Thymus (tissue), 14 donors: ENCODE measurements around the gene SAMD9. TPM values are rescaled to one million over a fixed set of nuclear protein-coding genes. Genes with fewer than 3 reads are reported as not detected.

Experiments used
- DNase-seq, 9 donors: peaks; one replicate each; pipeline ENCODE4 v3.0.0-alpha.2; 2013; ENCODE audit warnings: low spot score in 9 of 9, low read depth in 6 of 9, missing footprints in 1 of 9
- H3K27ac ChIP-seq, 2 donors: one replicate each; pipeline ENCODE4 v1.5.1; 2013; ENCODE audit warnings: control low read depth in 1 of 2, low read depth in 1 of 2, low read length in 1 of 2, mild to moderate bottlenecking in 1 of 2, moderate library complexity in 1 of 2
- H3K27me3 ChIP-seq, 2 donors: one replicate each; pipeline ENCODE4 v1.5.1; 2013; ENCODE audit warnings: low read length in 1 of 2; ENCODE audit not compliant: control insufficient read depth in 2 of 2, insufficient read depth in 1 of 2
- H3K36me3 ChIP-seq, 2 donors: one replicate each; pipeline ENCODE4 v1.5.1; 2013; ENCODE audit warnings: low read length in 1 of 2, mild to moderate bottlenecking in 1 of 2, moderate library complexity in 1 of 2; ENCODE audit not compliant: control insufficient read depth in 2 of 2, insufficient read depth in 2 of 2
- H3K4me1 ChIP-seq, 2 donors: one replicate each; pipeline ENCODE4 v1.5.1; 2013; ENCODE audit warnings: low read length in 2 of 2; ENCODE audit not compliant: control insufficient read depth in 2 of 2, insufficient read depth in 2 of 2
- H3K4me3 ChIP-seq, 2 donors: one replicate each; pipeline ENCODE4 v1.5.1; 2013; ENCODE audit warnings: low read length in 2 of 2, control low read depth in 1 of 2, mild to moderate bottlenecking in 1 of 2
- H3K9me3 ChIP-seq, 2 donors: one replicate each; pipeline ENCODE4 v1.5.1; 2013; ENCODE audit warnings: low read length in 1 of 2, mild to moderate bottlenecking in 1 of 2; ENCODE audit not compliant: control insufficient read depth in 2 of 2, insufficient read depth in 1 of 2
- WGBS: extraction: QIAGEN DNeasy Blood & Tissue Kit; methylation state at CpG from one replicate; pipeline ENCODE4 v1.1.7; 2013; 5-methylcytosine and 5-hydroxymethylcytosine counted together
- long read RNA-seq, 10 donors: transcript quantifications; one replicate each; lab custom pipeline, GENCODE V29; 2026
- polyA plus RNA-seq: library from polyadenylated mRNA; stranded (reverse); fragments of 200-250 nt; gene quantifications from one replicate; pipeline ENCODE4 v1.2.3, GENCODE V29; 2013
- total RNA-seq: library from RNA; stranded (reverse); fragments of 120-200 nt; gene quantifications from one replicate; pipeline ENCODE4 v1.2.4, GENCODE V29; 2013
- donor health status: healthy.

Gene SAMD9
- total RNA-seq (49.9 TPM), polyA plus RNA-seq (13.9 TPM)
- long read RNA-seq, donor 1, full-length matches to known transcripts, result 2 of 2 reads
- long read RNA-seq, donor 1, partial matches to known transcripts, result 0 of 2 reads
- long read RNA-seq, donor 1, other reads (novel, unspliced or antisense), result 0 of 2 reads
- long read RNA-seq, donor 2, result 0 reads
- long read RNA-seq, donor 3, full-length matches to known transcripts, result 14 of 14 reads
- long read RNA-seq, donor 3, partial matches to known transcripts, result 0 of 14 reads
- long read RNA-seq, donor 3, other reads (novel, unspliced or antisense), result 0 of 14 reads
- long read RNA-seq, donor 4, full-length matches to known transcripts, result 3 of 3 reads
- long read RNA-seq, donor 4, partial matches to known transcripts, result 0 of 3 reads
- long read RNA-seq, donor 4, other reads (novel, unspliced or antisense), result 0 of 3 reads
- long read RNA-seq, donor 5, full-length matches to known transcripts, result 19 of 19 reads
- long read RNA-seq, donor 5, partial matches to known transcripts, result 0 of 19 reads
- long read RNA-seq, donor 5, other reads (novel, unspliced or antisense), result 0 of 19 reads
- long read RNA-seq, donor 6, full-length matches to known transcripts, result 10 of 10 reads
- long read RNA-seq, donor 6, partial matches to known transcripts, result 0 of 10 reads
- long read RNA-seq, donor 6, other reads (novel, unspliced or antisense), result 0 of 10 reads
- long read RNA-seq, donor 7, full-length matches to known transcripts, result 15 of 15 reads
- long read RNA-seq, donor 7, partial matches to known transcripts, result 0 of 15 reads
- long read RNA-seq, donor 7, other reads (novel, unspliced or antisense), result 0 of 15 reads
- long read RNA-seq, donor 8, full-length matches to known transcripts, result 1 of 1 reads
- long read RNA-seq, donor 8, partial matches to known transcripts, result 0 of 1 reads
- long read RNA-seq, donor 8, other reads (novel, unspliced or antisense), result 0 of 1 reads
- long read RNA-seq, donor 9, full-length matches to known transcripts, result 14 of 14 reads
- long read RNA-seq, donor 9, partial matches to known transcripts, result 0 of 14 reads
- long read RNA-seq, donor 9, other reads (novel, unspliced or antisense), result 0 of 14 reads
- long read RNA-seq, donor 10, full-length matches to known transcripts, result 14 of 14 reads
- long read RNA-seq, donor 10, partial matches to known transcripts, result 0 of 14 reads
- long read RNA-seq, donor 10, other reads (novel, unspliced or antisense), result 0 of 14 reads

GRCh38 chr7:93117852-93118530 lies at the start of gene SAMD9:
Gene SAMD9 (minus strand): TSS chr7:93117979. CDS start chr7:93106097, 11,882 bp downstream.
- Histone ChIP-seq H3K27me3 (no peaks in the 10 kb centered on the region), H3K27ac (peak within 1 kb of the TSS; percentile 52 to 81)

GRCh38 chr7:93165447-93165846 lies 47.7 kb upstream of the SAMD9 start:
- no peak overlapping the region for H3K4me3 ChIP-seq
- no peaks in the 10 kb centered on the region for H3K4me1 ChIP-seq
- H3K27ac ChIP-seq, result no peak overlapping the region
- no peaks in the 10 kb centered on the region for H3K36me3 ChIP-seq
- peaks cover 3 to 20% of the 10 kb centered on the region in 2 donors for H3K9me3 ChIP-seq
- 91% methylated on average over 1 of the region's 1 CpG for WGBS
- no peaks in the 10 kb centered on the region for H3K27me3 ChIP-seq
- peak in 1 of 9 donors; percentile 13 for DNase-seq

More at GRCh38 chr7:93117852-93118530, at the start of gene SAMD9:
- WGBS, result 2% methylated on average over 4 of the region's 4 CpGs
- peaks cover 2 to 11% of the 10 kb centered on the region in 2 donors for H3K4me1 ChIP-seq
- H3K9me3 ChIP-seq, result peaks cover 0 to 7% of the 10 kb centered on the region in 2 donors
- peak within 1 kb of the TSS; percentile 42 to 59 for H3K4me3 ChIP-seq
- no peaks in the 10 kb centered on the region for H3K36me3 ChIP-seq
- peak; percentile 56 to 93 (median 81) for DNase-seq

- WGBS, result 77% methylated on average over 2 of the region's 2 CpGs
- Histone ChIP-seq H3K27me3 (no peaks in the 10 kb centered on the region), H3K9me3 (peaks cover 3 to 13% of the 10 kb centered on the region in 2 donors), H3K4me1 (no peaks in the 10 kb centered on the region), H3K4me3 (no peak overlapping the region), H3K36me3 (no peaks in the 10 kb centered on the region), H3K27ac (no peak overlapping the region)
- DNase-seq, result no peak
Observed at GRCh38 chr7:93164766-93165165, 47.0 kb upstream of the SAMD9 start.

GRCh38 chr7:93161181-93161762 lies 43.5 kb upstream of the SAMD9 start:
- Histone ChIP-seq H3K36me3 (no peaks in the 10 kb centered on the region), H3K27ac (no peak overlapping the region), H3K27me3 (no peaks in the 10 kb centered on the region), H3K9me3 (peaks cover 3 to 9% of the 10 kb centered on the region in 2 donors), H3K4me3 (no peak overlapping the region), H3K4me1 (no peaks in the 10 kb centered on the region)
- no peak for DNase-seq
- 76% methylated on average over 3 of the region's 3 CpGs for WGBS

- no peaks in the 10 kb centered on the region for H3K36me3 ChIP-seq
- 91% methylated on average over 1 of the region's 1 CpG for WGBS
- H3K27ac ChIP-seq, result no peak overlapping the region
- H3K27me3 ChIP-seq, result no peaks in the 10 kb centered on the region
- H3K4me1 ChIP-seq, result no peaks in the 10 kb centered on the region
- H3K9me3 ChIP-seq, result peaks cover 3 to 9% of the 10 kb centered on the region in 2 donors
- no peak for DNase-seq
- no peak overlapping the region for H3K4me3 ChIP-seq
Observed at GRCh38 chr7:93160410-93160809, 42.6 kb upstream of the SAMD9 start.

- no peaks in the 10 kb centered on the region for H3K27me3 ChIP-seq
- H3K9me3 ChIP-seq, result peaks cover 3 to 9% of the 10 kb centered on the region in 2 donors
- WGBS, result 96% methylated on average over 3 of the region's 3 CpGs
- no peaks in the 10 kb centered on the region for H3K4me1 ChIP-seq
- no peak for DNase-seq
- no peaks in the 10 kb centered on the region for H3K36me3 ChIP-seq
- no peak overlapping the region for H3K27ac ChIP-seq
- H3K4me3 ChIP-seq, result no peak overlapping the region
Observed at GRCh38 chr7:93159490-93159889, 41.7 kb upstream of the SAMD9 start.

GRCh38 chr7:93156884-93157283 lies 39.1 kb upstream of the SAMD9 start:
- no peaks in the 10 kb centered on the region for H3K36me3 ChIP-seq
- H3K4me3 ChIP-seq, result no peak overlapping the region
- no peaks in the 10 kb centered on the region for H3K27me3 ChIP-seq
- H3K4me1 ChIP-seq, result no peaks in the 10 kb centered on the region
- WGBS, result 96% methylated on average over 1 of the region's 1 CpG
- peaks cover 3 to 6% of the 10 kb centered on the region in 2 donors for H3K9me3 ChIP-seq
- no peak overlapping the region for H3K27ac ChIP-seq
- no peak for DNase-seq

GRCh38 chr7:93150200-93150835 lies 32.5 kb upstream of the SAMD9 start:
- Histone ChIP-seq H3K4me1 (peaks cover 0 to 13% of the 10 kb centered on the region in 2 donors), H3K36me3 (no peaks in the 10 kb centered on the region), H3K9me3 (no peaks in the 10 kb centered on the region), H3K27me3 (no peaks in the 10 kb centered on the region), H3K27ac (no peak overlapping the region), H3K4me3 (no peak overlapping the region)
- DNase-seq, result no peak
- WGBS, result 98% methylated on average over 1 of the region's 1 CpG
